Brain microvascular endothelial cell (primary cell): ENCODE measurements around the gene CLCN2.

Experiments used
- DNase-seq: peaks from one replicate; pipeline ENCODE4 v3.0.0-alpha.2; 2020
- H3K27ac ChIP-seq: fragments of 250-450 bp; sonication (Bioruptor Pico); 2 replicates; pipeline ENCODE4 v1.5.1; 2020; ENCODE audit warnings: mild to moderate bottlenecking, moderate library complexity
- H3K27me3 ChIP-seq: fragments of 250-450 bp; sonication (Bioruptor Pico); replicated peaks from 2 replicates; pipeline ENCODE4 v1.5.1; 2020; ENCODE audit warnings: mild to moderate bottlenecking
- H3K36me3 ChIP-seq: fragments of 250-450 bp; sonication (Bioruptor Pico); replicated peaks from 2 replicates; pipeline ENCODE4 v1.5.1; 2020; ENCODE audit warnings: mild to moderate bottlenecking
- H3K4me3 ChIP-seq: 2 replicates; pipeline ENCODE4 v1.5.1; 2011; ENCODE audit warnings: low read depth, mild to moderate bottlenecking, control low read depth, low read length, moderate library complexity
- CTCF ChIP-seq: IDR thresholded peaks from 2 replicates; pipeline ENCODE4 v1.5.1; 2011; ENCODE audit warnings: low read depth, mild to moderate bottlenecking, moderate library complexity, low read length, control low read depth, inconsistent platforms; ENCODE audit errors: missing control alignments
- in situ Hi-C: cut with HindIII; loops from 2 replicates; pipeline ENCODE4 v1.10.0; 2017; ENCODE audit warnings: low sequenced_read_pairs, low pct_ligation_motif_present

The CLCN2 gene

DNA sequence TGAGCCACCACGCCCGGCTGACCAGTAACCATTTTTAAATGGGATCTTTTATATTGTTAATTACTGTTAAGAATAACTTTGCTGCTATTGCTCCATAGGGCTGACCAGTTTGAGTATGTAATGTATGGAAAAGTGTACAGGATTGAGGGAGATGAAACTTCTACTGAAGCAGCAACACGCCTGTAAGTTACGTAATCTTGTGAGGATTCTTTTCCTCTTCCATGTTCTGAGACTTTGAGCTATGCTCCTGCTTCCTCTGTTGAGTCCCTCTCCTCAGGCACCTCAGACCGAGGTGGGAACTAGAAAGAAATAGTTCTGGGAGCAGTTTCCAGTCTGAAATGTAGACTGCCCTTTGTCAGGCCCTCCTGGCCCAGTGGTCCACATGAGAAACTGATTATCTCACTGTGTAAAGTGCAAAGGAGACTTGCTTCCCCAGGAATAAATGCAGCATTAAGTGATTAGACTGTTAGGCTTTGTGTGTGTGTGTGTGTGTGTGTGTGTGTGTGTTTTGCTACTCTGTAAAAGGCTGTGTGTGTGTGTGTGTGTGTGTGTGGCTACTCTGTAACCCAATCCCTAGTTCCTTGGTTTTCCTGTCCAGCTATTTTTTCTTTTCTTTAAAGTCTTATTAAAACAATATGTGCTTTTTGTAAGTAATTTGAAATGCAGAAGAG lies 5.3 kb upstream of the CLCN2 start:
- H3K36me3 ChIP-seq: peaks cover 22% of the 10 kb centered on the region
- no peak for TF ChIP-seq CTCF
- H3K27ac ChIP-seq: no peak overlapping the region
- no peak overlapping the region for H3K4me3 ChIP-seq
- no peak for DNase-seq
- in situ Hi-C loops: loop anchor here (25.0 kb wide), 1 partner anchor 171 kb away; no protein-coding TSS in a partner anchor
- H3K27me3 ChIP-seq: no peaks in the 10 kb centered on the region

DNA sequence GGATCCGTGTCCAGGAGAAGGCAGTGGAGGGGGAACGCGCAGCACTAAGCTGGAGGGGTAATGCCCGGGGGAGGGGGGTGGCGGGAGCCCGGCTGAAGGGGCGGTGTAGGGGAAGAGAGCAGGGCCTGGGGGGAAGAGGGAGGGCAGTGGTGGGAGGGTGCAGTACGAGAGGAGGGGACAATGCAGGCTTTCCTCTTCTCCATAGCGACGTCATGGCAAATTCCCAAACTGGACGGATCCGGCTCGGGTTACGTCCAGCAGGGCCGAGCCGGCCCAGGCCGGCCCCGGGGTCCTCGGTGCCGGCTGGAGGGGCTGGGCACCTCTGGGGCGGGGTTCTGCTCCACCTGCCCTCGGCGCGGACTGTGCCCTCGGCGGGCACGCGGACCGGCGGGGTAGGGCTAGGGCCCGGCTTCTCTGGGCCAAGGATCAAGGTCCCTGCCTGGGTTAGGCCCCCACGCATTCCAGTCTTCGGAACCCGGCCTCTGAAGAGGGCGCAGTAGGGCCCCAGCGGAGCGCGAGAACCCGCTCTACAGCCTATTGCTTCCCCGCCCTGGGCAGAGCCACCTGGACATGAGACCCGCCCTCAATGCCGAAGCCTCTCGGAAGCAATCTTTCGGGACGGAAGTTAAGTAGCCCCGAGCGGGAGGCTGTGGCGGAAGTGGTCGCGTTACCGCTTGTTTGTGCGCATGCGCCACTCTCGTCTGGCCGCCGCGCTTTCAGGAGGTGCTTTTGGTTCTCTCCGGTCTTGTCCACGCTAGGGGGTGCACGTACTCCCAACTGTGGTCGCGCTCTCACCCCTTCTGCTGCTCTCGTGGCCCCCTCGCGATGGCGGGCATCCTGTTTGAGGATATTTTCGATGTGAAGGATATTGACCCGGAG lies 1.5 kb upstream of the CLCN2 start:
- H3K27me3 ChIP-seq: no peaks in the 10 kb centered on the region
- TF ChIP-seq CTCF: peak; percentile 78
- DNase-seq: peak; percentile 96

DNA sequence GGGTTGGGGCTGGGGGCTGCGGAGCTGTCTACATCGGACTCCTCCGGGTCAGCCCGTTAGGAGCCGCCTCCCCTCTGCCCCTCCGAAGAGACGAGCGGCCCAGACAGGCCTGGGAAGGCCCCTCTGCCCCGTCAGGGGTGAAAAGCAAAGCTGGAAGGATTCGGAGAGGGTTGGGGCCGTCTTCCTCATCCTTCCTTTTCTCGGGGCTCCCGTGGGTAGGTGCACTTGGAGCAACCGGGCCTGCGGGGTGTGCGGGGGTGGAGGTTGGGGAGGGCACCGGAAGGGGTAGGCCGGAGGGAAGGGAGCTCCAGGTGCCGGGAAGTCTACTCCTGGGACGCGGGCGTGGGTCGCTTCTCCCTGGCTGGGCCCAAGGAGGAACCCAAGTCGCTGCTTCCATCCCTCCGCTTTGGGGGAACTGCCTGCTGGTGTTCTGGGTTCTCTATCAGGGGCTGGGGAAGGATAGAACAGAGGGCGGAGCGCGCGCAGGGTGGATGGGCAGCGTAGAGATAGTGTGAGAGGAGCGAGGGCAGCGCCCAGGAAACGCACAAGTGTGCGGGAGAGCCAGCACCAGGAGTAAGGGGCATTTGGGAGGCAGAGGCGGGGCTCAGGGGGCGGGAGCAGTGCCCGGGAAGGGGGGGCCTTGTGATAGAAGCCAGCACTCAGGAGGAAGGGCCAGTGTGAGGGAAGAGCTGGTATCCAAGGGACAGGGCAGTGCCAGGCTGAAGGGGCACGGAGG lies 695 bp upstream of the CLCN2 start:
- DNase-seq: peak; percentile 34
- H3K27me3 ChIP-seq: no peaks in the 10 kb centered on the region
- H3K36me3 ChIP-seq: peaks cover 9% of the 10 kb centered on the region
- TF ChIP-seq CTCF: no peak
- H3K27ac ChIP-seq: peak overlapping the region; percentile 98
- in situ Hi-C loops: loop anchor here (25.0 kb wide), 1 partner anchor 175 kb away; no protein-coding TSS in a partner anchor
- H3K4me3 ChIP-seq: peak overlapping the region; percentile 82

More for the DNA sequence above, 1.5 kb upstream of the CLCN2 start:
- in situ Hi-C loops: loop anchor here (25.0 kb wide), 1 partner anchor 174 kb away; no protein-coding TSS in a partner anchor
- H3K27ac ChIP-seq: peak overlapping the region; percentile 98
- peak overlapping the region; percentile 82 for H3K4me3 ChIP-seq
- H3K36me3 ChIP-seq: peaks cover 10% of the 10 kb centered on the region

- Histone ChIP-seq H3K27ac (no peak overlapping the region), H3K27me3 (no peaks in the 10 kb centered on the region), H3K36me3 (peaks cover 1% of the 10 kb centered on the region), H3K4me3 (peak overlapping the region; percentile 82)
- in situ Hi-C loops: loop anchor here (25.0 kb wide), 1 partner anchor 176 kb away; no protein-coding TSS in a partner anchor
- DNase-seq: no peak
- no peak for TF ChIP-seq CTCF
Observed at GRCh38 chr3:184360929-184361531, 375 bp downstream of the CLCN2 start.
